Measurements from ENCODE around the gene ADAM21. TPM values are rescaled to one million over a fixed set of nuclear protein-coding genes. Genes with fewer than 3 reads are reported as not detected.

ADAM21 gene
- total RNA-seq, 1 donor, result 0.43 TPM

DNA sequence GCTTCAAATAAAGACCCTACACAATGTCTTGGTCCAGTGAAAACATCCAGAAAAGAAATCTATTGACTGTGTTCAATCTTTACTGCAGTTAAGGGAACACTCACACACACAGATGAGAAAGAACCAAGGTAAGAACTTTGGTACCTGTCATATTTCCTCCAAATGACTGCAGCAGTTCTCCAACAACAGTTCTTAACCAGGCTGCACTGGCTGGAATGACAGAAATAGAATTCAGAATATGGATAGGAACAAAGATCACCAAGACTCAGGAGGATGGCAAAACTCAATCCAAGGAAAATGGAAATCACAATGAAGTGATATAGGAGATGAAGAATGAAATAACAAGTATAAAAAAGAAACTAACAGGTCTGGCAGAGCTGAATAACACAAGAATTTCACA is 46.2 kb downstream of the ADAM21 start:
- TF ChIP-seq, protein P1, sequence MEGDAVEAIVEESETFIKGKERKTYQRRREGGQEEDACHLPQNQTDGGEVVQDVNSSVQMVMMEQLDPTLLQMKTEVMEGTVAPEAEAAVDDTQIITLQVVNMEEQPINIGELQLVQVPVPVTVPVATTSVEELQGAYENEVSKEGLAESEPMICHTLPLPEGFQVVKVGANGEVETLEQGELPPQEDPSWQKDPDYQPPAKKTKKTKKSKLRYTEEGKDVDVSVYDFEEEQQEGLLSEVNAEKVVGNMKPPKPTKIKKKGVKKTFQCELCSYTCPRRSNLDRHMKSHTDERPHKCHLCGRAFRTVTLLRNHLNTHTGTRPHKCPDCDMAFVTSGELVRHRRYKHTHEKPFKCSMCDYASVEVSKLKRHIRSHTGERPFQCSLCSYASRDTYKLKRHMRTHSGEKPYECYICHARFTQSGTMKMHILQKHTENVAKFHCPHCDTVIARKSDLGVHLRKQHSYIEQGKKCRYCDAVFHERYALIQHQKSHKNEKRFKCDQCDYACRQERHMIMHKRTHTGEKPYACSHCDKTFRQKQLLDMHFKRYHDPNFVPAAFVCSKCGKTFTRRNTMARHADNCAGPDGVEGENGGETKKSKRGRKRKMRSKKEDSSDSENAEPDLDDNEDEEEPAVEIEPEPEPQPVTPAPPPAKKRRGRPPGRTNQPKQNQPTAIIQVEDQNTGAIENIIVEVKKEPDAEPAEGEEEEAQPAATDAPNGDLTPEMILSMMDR (IDR thresholded peaks at IDR 0.05; ENCODE audit: insufficient read depth, low read depth, low read length), result no peak
- DNase-seq (ENCODE audit: low read depth), result no peak
- no peak overlapping the region for H3K4me3 ChIP-seq (ENCODE audit: low read depth, low read length)

Small RNA genes within 50 kb of the gene (small RNA-seq; reads per million reads assigned to genes)
- gene RNU6-659P, result not detected

Other genes starting within 250 kb of the ADAM21 start
- 32.2 and 45.8 TPM in 2 replicates for gene COX16, start 92.5 kb upstream of the ADAM21 start, total RNA-seq
- 20.6 and 20.7 TPM in 2 replicates for gene SYNJ2BP, start 35.1 kb upstream of the ADAM21 start, total RNA-seq
- 0.64 and 0.86 TPM in 2 replicates for gene ADAM20, start 82.8 kb downstream of the ADAM21 start, total RNA-seq
- 31.2 and 38.4 TPM in 2 replicates for gene MED6, start 148.5 kb downstream of the ADAM21 start, total RNA-seq
- gene TTC9, start 189.7 kb downstream of the ADAM21 start, total RNA-seq, result under 0.01 TPM in 2 replicates